ENCODE results near the gene MAP1B.

- TF ChIP-seq CTCF (optimal IDR thresholded peaks at IDR 0.05 in 1 of 3, IDR thresholded peaks at IDR 0.05 in 1 of 3, conservative IDR thresholded peaks at IDR 0.05 in 1 of 3; ENCODE audit: extremely low read depth in 1 of 3, insufficient read depth in 2 of 3, low read length in 3 of 3) (no peak), EZH2 (IDR thresholded peaks at IDR 0.05; ENCODE audit: low read length) (no peak)
These were observed 131.6 kb downstream of the MAP1B start for GRCh38 chr5:72238712-72239445.
